ENCODE results near the gene HDX.
"Not testable (repeated sequence)": the region's sequence is repeated elsewhere in the genome, so short reads cannot be mapped to it uniquely, and the experiment has no call there.

The HDX gene

DNA sequence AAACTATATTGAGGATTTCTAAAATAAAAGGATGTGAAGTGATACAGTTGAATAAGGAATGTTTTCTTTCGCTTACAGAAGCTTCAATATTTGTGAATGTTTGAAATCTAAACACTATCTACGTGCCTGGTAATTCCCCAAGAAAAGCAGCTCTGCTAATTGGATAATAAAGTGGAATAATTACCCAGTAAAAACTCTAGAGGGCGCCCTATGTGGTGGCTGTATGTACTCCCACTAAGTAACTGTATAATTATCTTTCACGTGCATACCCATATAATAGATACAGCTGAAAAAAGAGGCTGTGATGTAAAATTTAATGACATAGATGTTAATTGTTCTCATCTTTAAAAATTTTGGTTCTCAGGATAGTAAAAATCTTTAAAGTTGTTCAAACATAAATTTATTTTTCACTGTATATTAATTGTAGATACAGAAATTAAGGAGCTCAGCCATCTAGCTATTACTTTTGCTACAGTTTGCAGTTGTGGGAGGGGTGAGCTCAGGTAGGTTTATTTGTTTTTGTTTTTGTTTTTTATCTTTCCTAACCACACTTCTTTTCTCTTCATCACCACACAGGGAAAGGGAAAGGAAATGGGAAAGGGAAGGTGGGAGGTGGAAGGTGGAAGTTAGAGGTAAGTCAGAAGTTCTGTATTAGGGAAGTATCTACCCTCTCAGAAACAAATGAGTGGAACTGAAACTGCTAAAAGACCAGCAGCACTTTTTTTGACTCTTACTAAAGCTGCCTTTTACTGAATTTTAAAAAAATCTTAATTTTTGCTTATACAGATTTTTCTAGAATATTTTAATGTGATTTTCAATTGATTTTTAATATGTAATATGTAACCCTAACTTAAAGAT lies 162.5 kb downstream of the HDX start:
- ATAC-seq = no peak

DNA sequence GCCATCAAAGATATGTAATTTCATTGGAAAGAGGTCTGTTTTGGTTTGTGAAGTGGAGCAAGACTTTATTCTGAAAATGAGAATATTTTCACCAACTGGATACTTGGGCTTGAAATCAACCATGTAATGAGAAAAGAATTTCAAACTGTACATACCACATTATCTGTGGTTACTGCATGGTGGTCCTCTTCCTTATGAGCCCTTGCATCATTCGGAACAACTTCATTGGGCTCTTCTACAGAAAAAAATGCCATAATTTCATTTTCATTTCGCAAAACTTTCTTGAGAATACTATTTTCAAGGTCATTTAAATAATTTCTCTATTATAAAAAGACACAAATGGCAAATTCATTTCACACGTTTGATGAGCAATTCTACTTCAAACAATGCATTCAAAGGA lies 165.6 kb downstream of the HDX start:
- no peak for ATAC-seq

DNA sequence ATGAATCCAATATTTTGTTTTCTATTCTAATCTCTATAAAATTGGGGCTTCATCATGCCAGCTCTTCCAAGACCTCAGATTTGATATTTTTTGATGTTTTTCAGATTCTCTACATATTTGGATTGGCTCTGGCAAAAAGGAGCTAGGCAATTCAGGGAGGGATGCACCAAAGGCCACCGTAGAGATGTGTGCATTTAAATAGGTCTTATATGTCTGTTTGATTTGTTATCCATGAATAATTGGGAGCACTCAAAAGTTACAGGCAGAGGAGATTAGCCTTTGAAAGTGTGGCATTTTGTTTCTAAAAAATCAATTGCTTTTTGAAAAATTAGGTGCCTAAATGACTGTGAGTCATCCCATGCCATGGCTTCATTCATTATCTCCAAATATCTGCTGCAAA lies 167.1 kb downstream of the HDX start:
- no peak for ATAC-seq

DNA sequence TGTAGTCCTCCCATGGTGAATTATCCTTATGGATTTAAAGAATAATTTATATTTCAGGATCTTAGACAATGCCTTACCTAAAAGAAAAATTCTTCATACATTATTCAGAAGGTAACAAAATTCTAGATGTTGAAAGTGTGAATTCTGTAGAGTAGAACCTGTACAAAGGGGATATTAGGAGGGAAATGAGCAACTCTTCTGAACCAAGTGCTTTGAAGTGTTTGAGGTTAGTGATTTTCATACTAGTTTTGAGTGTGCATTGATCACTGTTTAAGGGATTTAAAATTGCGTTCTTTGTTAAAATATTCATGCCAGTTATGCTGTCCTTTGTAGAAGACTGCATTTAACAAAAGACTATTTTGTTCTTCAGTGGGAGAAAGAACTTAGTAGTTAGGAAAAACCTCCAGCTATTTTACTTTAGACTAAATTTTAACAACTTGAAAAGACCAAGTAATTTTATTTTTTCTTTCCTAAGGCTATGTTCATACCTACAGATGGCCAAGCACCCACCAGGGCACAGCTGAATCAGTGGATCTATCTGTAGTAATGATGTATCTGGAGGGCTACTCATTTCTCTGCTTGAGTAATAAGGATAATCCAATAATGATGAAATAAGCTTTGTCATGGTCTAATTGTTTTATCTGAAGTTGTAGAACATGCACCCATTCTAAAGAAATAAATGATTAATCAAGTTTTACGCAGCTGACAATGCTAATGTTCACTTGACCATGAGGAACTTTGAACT lies 180.0 kb downstream of the HDX start:
- no peak for ATAC-seq

DNA sequence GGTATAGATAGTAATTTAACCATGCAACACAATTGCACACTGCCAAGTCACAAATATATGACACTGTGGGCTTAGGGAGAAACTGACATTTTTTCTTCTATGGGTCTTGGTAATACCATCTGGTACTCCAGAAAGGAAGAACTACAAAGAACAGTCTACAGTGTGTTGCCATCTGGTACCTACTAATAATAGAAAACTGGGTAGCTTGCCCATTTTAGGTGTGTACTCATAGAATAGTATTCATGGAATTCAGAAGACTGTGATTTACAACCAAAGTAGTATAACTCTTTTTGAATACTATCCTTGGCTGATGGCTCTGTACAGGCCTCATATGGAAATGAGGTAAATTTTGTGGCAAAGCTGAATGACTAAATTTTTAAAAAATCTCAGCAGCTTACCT lies 181.6 kb downstream of the HDX start:
- no peak for ATAC-seq

DNA sequence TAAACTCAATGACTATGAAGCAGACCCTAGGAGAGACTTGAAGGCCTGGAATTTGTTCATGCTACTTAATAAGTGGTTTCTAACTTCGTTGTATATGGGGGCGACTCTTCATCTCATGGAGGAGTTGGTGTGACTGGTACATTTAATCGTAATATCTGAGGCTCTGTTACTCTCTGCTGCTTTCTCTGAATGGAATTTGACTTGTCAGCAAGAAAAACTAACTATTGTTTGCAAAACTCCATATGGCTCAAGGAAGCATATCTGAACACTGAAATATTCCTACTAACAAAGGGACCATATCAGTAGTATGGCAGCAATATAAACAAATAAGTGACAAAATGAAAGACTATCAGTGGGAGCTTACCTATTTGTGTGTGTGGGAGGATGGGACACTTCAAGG lies 182.2 kb downstream of the HDX start:
- ATAC-seq = no peak

DNA sequence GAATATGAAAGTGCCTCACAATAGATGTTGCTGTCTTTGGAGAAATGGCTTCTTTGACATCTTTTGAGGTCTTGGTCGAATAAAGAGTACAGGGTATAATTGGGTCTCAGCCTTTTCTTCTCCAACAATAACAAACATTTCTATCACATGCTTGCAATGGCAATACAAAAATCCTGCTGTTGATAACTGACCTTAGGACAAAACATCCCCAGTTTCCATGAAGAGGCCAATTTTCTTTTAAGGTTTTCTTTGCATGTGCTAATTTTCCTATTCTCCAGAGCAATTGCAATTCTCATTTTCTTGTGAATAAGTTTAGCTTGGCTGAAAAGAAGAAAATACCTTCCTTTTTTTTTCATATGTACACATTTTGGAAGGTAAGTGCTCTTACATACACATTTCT lies 183.6 kb downstream of the HDX start:
- ATAC-seq = no peak

DNA sequence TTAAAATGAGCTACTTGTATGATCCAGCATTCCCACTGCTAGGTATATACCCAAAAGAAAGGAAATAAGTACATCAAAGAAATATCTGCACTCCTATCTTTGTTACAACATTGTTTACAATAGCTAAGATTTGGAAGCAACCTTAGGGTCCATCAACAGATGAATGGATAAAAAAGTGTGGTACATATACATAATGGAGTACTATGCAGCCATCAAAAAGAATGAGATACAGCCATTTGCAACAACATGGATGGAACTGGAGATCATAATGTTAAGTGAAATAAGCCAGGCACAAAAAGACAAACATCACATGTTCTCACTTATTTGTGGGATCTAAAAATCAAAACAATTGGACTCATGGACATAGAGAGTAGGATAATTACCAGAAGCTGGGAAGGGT lies 186.3 kb downstream of the HDX start:
- ATAC-seq = not testable (repeated sequence)
